KMS-11 (cell line): ENCODE results near the gene YWHAQ.
"Not testable (repeated sequence)": the region's sequence is repeated elsewhere in the genome, so short reads cannot be mapped to it uniquely, and the experiment has no call there.

Experiments used
- H2AFZ ChIP-seq: fragments of 200-600 bp; sonication (generic); 2 replicates; pipeline ENCODE4 v1.6.1; 2016; ENCODE audit warnings: antibody characterized with exemption, mixed run types, low read depth
- H3K27ac ChIP-seq: fragments of 200-600 bp; sonication (generic); 2 replicates; pipeline ENCODE4 v1.6.1; 2016; ENCODE audit warnings: mild to moderate bottlenecking, mixed run types
- H3K27me3 ChIP-seq: fragments of 200-600 bp; sonication (generic); 2 replicates; pipeline ENCODE4 v1.6.1; 2017; ENCODE audit warnings: mild to moderate bottlenecking, low read depth, mixed run types, moderate library complexity; ENCODE audit not compliant: insufficient read depth
- H3K36me3 ChIP-seq: fragments of 200-600 bp; sonication (generic); 2 replicates; pipeline ENCODE4 v1.6.1; 2017; ENCODE audit warnings: mild to moderate bottlenecking, mixed run types; ENCODE audit not compliant: insufficient read depth
- H3K4me1 ChIP-seq: fragments of 200-600 bp; sonication (generic); 2 replicates; pipeline ENCODE4 v1.6.1; 2016; ENCODE audit warnings: mild to moderate bottlenecking, low read depth, mixed run types; ENCODE audit not compliant: poor library complexity, severe bottlenecking
- H3K4me2 ChIP-seq: fragments of 200-600 bp; sonication (generic); 2 replicates; pipeline ENCODE4 v1.7.0; 2016; ENCODE audit warnings: mild to moderate bottlenecking, mixed run types
- H3K4me3 ChIP-seq: fragments of 200-600 bp; sonication (generic); IDR thresholded peaks from 2 replicates; pipeline ENCODE4 v1.6.1; 2017; ENCODE audit warnings: low read depth, low read length, mixed read lengths; ENCODE audit not compliant: insufficient read depth
- H3K79me2 ChIP-seq: fragments of 200-600 bp; sonication (generic); 2 replicates; pipeline ENCODE4 v1.6.1; 2016; ENCODE audit warnings: low read depth, mixed run types; ENCODE audit not compliant: insufficient read depth
- H3K9ac ChIP-seq: fragments of 200-600 bp; sonication (generic); 2 replicates; pipeline ENCODE4 v1.6.1; 2016; ENCODE audit warnings: mild to moderate bottlenecking, mixed run types
- H4K20me1 ChIP-seq: fragments of 200-600 bp; sonication (generic); 2 replicates; pipeline ENCODE4 v1.6.1; 2016; ENCODE audit warnings: mild to moderate bottlenecking, mixed run types; ENCODE audit not compliant: insufficient read depth
- TF ChIP-seq, protein P1 (sequence below): fragments of 200-600 bp; sonication (generic); conservative IDR thresholded peaks from 2 replicates; pipeline ENCODE4 v1.6.1; 2017; ENCODE audit warnings: low read depth, mild to moderate bottlenecking, antibody characterized with exemption, low read length, moderate library complexity, mixed read lengths

The YWHAQ gene

DNA sequence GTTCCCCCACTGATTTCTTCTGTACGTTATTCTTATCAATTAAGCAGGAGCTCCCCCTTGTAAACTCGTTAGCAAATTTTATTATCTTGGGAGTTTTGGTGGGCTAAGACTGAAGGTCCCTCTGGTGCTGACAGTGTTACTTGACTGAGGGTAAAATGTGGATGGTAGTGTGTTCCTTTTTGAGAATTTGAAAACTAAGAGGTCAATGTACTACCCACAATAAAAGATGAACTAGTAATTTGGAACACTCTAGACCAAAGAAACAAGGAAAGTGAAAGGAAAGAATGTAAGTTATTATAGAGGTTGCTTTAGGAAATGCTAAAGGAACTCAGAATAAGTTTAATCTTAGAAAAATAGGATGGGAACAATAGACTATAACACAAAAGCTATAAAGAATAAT, 35.1 kb downstream of the YWHAQ start:
- TF ChIP-seq, protein P1, sequence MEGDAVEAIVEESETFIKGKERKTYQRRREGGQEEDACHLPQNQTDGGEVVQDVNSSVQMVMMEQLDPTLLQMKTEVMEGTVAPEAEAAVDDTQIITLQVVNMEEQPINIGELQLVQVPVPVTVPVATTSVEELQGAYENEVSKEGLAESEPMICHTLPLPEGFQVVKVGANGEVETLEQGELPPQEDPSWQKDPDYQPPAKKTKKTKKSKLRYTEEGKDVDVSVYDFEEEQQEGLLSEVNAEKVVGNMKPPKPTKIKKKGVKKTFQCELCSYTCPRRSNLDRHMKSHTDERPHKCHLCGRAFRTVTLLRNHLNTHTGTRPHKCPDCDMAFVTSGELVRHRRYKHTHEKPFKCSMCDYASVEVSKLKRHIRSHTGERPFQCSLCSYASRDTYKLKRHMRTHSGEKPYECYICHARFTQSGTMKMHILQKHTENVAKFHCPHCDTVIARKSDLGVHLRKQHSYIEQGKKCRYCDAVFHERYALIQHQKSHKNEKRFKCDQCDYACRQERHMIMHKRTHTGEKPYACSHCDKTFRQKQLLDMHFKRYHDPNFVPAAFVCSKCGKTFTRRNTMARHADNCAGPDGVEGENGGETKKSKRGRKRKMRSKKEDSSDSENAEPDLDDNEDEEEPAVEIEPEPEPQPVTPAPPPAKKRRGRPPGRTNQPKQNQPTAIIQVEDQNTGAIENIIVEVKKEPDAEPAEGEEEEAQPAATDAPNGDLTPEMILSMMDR = no peak
- Histone ChIP-seq H3K27me3 (no peaks in the 10 kb centered on the region), H3K36me3 (no peaks in the 10 kb centered on the region), H3K9ac (no peak overlapping the region), H3K27ac (no peak overlapping the region), H2AFZ (no peak overlapping the region), H3K4me3 (no peak overlapping the region), H3K4me1 (peaks cover 37% of the 10 kb centered on the region), H3K79me2 (peaks cover 93% of the 10 kb centered on the region), H4K20me1 (peaks cover 10% of the 10 kb centered on the region; the same call in 1 of the 2 replicates), H3K4me2 (no peak overlapping the region)

DNA sequence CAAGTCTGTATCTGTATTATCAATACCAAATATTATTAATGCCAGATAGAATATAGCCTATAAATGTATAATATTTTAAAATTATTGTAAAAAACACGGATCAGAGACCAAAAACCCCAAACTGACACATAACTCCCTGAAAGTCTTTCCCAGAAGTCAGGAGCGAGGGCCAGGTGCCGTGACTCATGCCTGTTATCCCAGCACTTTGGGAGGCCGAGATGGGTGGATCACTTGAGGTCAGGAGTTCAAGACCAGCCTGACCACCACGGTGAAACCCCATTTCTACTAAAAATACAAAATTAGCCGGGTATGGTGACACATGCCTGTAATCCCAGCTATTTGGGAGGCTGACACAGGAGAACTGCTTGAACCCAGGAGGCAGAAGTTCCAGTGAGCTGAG, 35.5 kb downstream of the YWHAQ start:
- not testable (repeated sequence) for H4K20me1 ChIP-seq, H3K27me3 ChIP-seq, H3K4me2 ChIP-seq, H2AFZ ChIP-seq, H3K36me3 ChIP-seq, H3K27ac ChIP-seq, H3K9ac ChIP-seq, H3K4me3 ChIP-seq
- Histone ChIP-seq H3K79me2 (peaks cover 93% of the 10 kb centered on the region), H3K4me1 (peaks cover 37% of the 10 kb centered on the region)

DNA sequence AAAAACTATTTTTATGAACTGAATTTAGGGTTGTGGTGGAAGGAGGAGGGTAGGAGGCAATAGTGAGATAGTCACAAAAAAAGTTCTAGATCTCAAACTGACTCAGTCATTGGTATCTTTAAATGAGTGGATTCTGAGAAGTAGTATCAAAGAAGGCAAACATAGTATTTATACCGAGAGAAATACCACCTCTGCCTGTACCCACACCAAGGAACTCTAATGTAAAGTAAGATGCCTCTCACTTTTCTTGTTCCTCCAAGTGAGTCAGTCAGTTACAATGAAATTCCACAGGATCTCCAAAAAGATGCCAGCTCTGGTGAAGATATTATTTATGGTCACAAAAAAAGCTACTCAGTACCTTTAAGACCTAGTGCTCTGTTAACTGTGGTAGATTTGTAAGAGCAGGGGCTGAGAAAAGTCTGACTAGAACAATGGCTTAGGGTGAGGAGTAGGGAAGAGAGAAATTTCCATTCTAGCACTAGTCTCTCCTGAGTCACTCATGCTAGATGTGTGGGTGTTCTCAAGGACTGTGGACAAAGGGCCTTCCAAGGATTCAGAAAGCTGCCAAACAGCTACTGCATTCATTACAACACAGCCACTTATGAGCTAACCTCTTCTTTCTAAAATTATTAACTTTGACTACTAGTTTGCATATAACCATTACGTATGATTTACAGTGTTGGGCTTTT, 36.3 kb downstream of the YWHAQ start:
- peaks cover 34% of the 10 kb centered on the region for H3K4me1 ChIP-seq
- H3K27me3 ChIP-seq = no peaks in the 10 kb centered on the region
- 0 out of 2 replicates have a peak overlapping the region, but pooled peaks have one; percentile 3 for H3K4me2 ChIP-seq
- H3K4me3 ChIP-seq = no peak overlapping the region
- peaks cover 85% of the 10 kb centered on the region for H3K79me2 ChIP-seq
- no peaks in the 10 kb centered on the region; the same call in 1 of the 2 replicates for H3K36me3 ChIP-seq
- H4K20me1 ChIP-seq = peaks cover 10% of the 10 kb centered on the region; the same call in 1 of the 2 replicates
- TF ChIP-seq, protein P1 = no peak
- H3K27ac ChIP-seq = no peak overlapping the region
- H3K9ac ChIP-seq = no peak overlapping the region
- no peak overlapping the region for H2AFZ ChIP-seq

DNA sequence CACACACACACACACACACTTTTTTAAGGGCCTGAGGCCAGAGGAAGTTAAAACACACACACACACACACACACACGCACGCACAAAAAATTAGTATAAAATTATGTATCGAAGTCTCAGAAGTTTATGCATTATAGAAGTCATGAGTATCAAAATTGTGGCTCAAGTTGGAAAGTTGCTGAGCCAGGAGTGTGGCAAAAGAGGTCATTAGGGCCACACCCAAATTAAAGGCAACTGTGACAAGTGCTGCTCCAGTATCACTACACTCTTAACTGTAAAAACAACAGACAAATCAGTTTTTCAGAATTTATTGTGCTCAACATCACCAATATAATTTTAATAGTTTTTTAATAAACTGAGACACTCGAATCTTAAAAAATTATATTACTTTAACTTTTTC, 36.9 kb downstream of the YWHAQ start:
- Histone ChIP-seq H3K27ac (no peak overlapping the region), H4K20me1 (peaks cover 10% of the 10 kb centered on the region; the same call in 1 of the 2 replicates), H3K4me2 (0 out of 2 replicates have a peak overlapping the region, but pooled peaks have one; percentile 3), H2AFZ (no peak overlapping the region), H3K4me1 (peaks cover 34% of the 10 kb centered on the region), H3K4me3 (no peak overlapping the region), H3K79me2 (peaks cover 80% of the 10 kb centered on the region), H3K27me3 (no peaks in the 10 kb centered on the region), H3K9ac (no peak overlapping the region), H3K36me3 (peaks cover 4% of the 10 kb centered on the region; the same call in 1 of the 2 replicates)
- TF ChIP-seq, protein P1 = no peak

DNA sequence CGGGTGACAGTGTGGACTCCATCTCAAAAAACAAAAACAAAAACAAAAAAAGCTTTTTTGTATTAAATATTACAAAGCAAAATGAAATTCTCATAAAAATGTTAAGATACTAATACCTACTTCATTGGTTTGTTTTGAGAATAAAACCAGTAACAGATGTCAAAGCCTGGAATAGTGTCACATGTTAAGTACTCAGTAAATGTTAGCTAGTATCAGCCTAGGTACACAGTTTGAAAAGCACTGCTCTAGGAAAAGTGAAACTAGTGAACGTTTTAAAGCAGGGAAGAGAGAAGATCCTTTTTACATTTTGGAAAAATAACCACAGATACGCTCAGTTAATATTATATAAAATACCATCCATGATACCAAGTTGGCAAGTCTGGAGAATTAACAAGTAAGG, 38.1 kb downstream of the YWHAQ start:
- Histone ChIP-seq H3K4me2 (no peak overlapping the region), H3K27ac (no peak overlapping the region), H3K79me2 (peaks cover 69% of the 10 kb centered on the region), H3K36me3 (peaks cover 8% of the 10 kb centered on the region; the same call in 1 of the 2 replicates), H4K20me1 (peaks cover 6% of the 10 kb centered on the region; the same call in 1 of the 2 replicates), H3K4me1 (peaks cover 34% of the 10 kb centered on the region), H2AFZ (no peak overlapping the region), H3K9ac (no peak overlapping the region), H3K4me3 (no peak overlapping the region), H3K27me3 (no peaks in the 10 kb centered on the region)
- TF ChIP-seq, protein P1 = no peak
